ENCODE data around the gene GLIS2. TPM values are rescaled to one million over a fixed set of nuclear protein-coding genes. Genes with fewer than 3 reads are reported as not detected.

The GLIS2 gene
- total RNA-seq, 1 donor = 3.3 TPM

DNA sequence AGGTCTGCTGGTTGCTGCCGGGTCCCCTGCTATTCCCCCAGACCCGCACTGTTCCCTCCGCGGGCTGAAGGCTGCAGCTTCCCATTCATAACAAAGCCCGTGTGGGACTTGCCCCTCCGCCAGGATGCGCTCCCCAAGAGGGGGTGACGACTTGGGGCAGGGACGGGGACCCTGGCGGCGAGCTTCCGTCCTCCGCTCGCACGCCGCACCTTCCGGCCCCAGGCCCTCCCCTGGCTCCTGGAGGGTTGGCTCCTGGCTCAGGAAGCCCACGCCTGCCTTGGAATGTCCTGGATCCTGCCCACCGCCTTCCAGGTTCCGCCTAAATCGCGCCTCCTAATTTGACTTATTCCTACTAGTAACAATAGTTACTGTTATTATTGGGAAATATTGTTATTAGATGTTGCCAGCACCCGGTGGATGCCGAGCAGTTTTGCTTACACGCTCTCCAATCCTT lies 42.0 kb upstream of the GLIS2 start:
- TF ChIP-seq, protein P1, sequence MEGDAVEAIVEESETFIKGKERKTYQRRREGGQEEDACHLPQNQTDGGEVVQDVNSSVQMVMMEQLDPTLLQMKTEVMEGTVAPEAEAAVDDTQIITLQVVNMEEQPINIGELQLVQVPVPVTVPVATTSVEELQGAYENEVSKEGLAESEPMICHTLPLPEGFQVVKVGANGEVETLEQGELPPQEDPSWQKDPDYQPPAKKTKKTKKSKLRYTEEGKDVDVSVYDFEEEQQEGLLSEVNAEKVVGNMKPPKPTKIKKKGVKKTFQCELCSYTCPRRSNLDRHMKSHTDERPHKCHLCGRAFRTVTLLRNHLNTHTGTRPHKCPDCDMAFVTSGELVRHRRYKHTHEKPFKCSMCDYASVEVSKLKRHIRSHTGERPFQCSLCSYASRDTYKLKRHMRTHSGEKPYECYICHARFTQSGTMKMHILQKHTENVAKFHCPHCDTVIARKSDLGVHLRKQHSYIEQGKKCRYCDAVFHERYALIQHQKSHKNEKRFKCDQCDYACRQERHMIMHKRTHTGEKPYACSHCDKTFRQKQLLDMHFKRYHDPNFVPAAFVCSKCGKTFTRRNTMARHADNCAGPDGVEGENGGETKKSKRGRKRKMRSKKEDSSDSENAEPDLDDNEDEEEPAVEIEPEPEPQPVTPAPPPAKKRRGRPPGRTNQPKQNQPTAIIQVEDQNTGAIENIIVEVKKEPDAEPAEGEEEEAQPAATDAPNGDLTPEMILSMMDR (IDR thresholded peaks at IDR 0.05; ENCODE audit: insufficient read depth, low read length) = peak; percentile 53
- peak; percentile 64 for DNase-seq (ENCODE audit: low read depth)

DNA sequence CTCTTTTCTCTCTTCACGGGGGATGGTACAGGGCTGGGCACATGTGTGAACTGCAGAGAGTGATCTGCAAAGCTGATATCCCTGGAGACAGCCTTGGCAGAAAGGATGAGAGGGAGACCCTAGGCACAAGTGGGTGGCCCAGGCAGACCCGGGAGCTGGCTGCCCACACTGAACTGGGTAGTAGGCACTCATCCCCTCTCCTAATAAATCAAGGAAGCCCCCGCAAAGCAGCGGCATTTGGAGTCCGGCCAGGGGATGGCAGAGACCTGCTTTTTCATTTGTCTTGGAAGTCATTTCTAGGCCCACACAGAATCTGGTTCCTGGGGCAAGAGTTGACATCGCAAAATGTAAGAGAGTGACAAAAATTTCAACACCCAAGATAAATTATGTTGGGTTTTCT lies 40.0 kb upstream of the GLIS2 start:
- H3K4me3 ChIP-seq (ENCODE audit: low read depth, low read length) = no peak overlapping the region
- no peak for DNase-seq (ENCODE audit: low read depth)
- TF ChIP-seq, protein P1 (IDR thresholded peaks at IDR 0.05; ENCODE audit: insufficient read depth, low read length) = no peak

More for the DNA sequence above, 42.0 kb upstream of the GLIS2 start:
- H3K4me3 ChIP-seq (ENCODE audit: low read depth, low read length) = peak overlapping the region; percentile 94

DNA sequence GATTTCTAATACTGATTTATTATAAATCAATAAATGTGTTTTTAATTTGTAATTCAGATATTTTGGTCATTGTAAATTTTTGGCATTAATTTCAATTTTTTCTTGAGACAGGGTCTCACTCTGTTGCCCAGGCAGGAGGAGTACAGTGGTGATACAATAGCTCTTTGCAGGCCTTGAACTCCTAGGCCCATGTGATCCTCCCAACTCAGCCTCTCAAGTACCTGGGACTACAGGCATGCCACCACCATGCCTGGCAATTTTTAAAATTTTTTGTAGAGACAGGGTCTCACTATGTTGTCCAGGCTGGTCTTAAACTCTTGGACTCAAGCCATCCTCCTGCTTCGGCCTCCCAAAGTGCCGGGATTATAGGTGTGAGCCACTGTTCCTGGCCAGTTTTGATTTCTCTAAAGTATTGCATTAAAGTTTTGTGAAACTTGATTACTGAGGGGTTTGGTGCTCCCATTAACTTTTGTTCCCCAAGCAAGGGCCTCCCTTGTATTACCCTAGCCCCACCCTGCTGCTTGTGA lies 37.8 kb upstream of the GLIS2 start:
- DNase-seq (ENCODE audit: low read depth) = no peak
- TF ChIP-seq, protein P1 (IDR thresholded peaks at IDR 0.05; ENCODE audit: insufficient read depth, low read length) = no peak
- H3K4me3 ChIP-seq (ENCODE audit: low read depth, low read length) = no peak overlapping the region

DNA sequence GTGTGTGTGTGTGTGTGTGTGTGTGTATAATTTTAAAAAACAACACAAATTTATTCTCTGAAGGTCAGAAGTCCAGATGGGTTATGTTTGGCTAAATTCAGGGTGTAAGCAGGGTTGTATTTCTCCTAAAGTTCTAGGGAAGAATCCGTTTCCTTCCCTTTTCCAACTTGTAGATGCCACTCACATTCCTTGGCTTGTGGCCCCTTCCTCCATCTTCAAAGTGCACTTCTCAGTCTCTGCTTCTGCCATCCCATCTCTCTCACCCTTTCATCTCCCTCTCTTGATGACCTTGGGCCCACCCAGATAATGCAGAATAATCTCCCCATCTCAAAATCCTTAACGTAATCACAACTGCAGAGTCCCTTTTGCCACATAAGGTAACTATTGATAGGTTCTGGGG lies 35.2 kb upstream of the GLIS2 start:
- TF ChIP-seq, protein P1 (IDR thresholded peaks at IDR 0.05; ENCODE audit: insufficient read depth, low read length) = no peak
- DNase-seq (ENCODE audit: low read depth) = no peak

DNA sequence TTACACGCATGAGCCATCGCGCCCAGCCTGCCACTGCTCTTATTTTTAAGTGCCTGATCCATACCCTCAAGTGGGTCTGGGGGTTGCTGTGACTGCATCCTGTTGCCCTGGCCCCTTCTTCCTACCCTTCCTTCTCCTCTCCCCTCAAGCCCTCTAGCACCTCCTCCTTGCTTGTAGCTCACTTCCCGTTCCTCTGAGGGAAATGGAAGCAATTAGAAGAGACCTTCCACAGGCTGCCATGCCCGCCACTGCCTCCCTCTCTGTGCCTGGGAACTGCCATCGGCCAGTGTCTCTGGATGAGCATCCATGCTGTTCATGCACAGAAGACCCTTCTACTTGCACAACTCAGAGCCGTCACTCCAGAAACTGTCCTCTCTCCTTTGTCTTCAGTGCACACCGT lies 32.4 kb upstream of the GLIS2 start:
- TF ChIP-seq, protein P1 (IDR thresholded peaks at IDR 0.05; ENCODE audit: insufficient read depth, low read length) = no peak
- no peak overlapping the region for H3K4me3 ChIP-seq (ENCODE audit: low read depth, low read length)
- no peak for DNase-seq (ENCODE audit: low read depth)

More for the DNA sequence above, 35.2 kb upstream of the GLIS2 start:
- no peak overlapping the region for H3K4me3 ChIP-seq (ENCODE audit: low read depth, low read length)

DNA sequence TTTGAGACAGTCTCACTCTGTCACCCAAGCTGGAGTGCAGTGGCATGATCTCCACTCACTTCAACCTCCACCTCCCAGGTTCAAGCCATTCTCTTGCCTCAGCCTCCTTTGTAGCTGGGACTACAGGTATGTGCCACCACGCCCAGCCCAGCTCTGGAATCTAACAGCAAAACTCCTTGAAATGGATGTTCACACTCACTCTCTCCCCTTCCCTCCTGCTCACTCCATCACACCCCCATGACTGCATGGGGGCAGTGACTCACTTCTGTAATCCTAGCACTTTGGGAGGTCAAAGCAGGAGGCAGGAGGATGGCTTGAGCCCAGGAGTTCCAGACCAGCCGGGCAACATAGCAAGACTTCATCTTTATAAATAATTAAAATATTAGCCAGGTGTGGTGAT lies 31.9 kb upstream of the GLIS2 start:
- no peak for DNase-seq (ENCODE audit: low read depth)
- TF ChIP-seq, protein P1 (IDR thresholded peaks at IDR 0.05; ENCODE audit: insufficient read depth, low read length) = no peak
- no peak overlapping the region for H3K4me3 ChIP-seq (ENCODE audit: low read depth, low read length)

DNA sequence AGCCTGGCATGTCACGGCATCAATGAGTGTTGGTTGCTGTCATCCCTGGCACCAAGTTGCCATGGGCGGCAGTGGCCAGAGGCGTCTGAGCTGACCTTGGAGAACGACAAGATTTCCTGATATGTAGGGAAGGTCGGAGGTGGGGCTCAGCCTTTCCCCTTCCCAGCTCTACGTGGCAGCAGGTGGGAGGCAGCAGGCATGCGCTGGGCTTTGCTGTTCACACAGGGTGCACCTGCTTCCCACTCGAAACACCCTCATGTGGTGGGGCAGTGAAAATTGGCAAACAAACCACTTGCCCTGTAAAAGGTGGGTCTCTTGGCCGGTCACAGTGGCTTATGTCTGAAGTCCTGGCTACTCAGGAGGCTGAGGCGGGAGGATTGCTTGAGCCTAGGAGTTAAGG lies 30.7 kb upstream of the GLIS2 start:
- TF ChIP-seq, protein P1 (IDR thresholded peaks at IDR 0.05; ENCODE audit: insufficient read depth, low read length) = no peak
- no peak overlapping the region for H3K4me3 ChIP-seq (ENCODE audit: low read depth, low read length)

More for the DNA sequence above, 30.7 kb upstream of the GLIS2 start:
- DNase-seq (ENCODE audit: low read depth) = no peak

Measured in fibroblast of the aortic adventitia (primary cell).